ENCODE measurements around the gene BCLAF3.

DNA sequence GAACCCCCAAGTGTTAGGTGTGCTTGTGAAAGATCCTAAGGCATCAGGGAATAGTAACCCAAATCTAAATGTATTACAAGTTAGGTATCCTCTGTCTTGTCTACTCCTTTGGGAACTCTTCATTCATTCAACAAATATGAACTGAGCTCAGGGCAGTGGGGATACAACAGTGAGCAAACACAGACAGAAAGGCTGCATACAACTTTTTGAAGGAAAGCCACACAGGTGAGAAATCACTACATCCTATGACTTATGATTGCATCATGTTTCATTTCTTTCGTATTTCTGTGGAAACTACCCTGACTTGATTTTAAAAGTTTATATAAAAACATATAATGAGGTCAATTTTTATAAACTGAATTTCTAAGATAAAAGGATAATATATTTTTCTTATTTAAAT is 43.2 kb downstream of the BCLAF3 start:
- no peak for TF ChIP-seq ZNF565 (CRISPR knock-in tag; conservative IDR thresholded peaks at IDR 0.05; ENCODE audit: low read depth)
- TF ChIP-seq, protein P1, sequence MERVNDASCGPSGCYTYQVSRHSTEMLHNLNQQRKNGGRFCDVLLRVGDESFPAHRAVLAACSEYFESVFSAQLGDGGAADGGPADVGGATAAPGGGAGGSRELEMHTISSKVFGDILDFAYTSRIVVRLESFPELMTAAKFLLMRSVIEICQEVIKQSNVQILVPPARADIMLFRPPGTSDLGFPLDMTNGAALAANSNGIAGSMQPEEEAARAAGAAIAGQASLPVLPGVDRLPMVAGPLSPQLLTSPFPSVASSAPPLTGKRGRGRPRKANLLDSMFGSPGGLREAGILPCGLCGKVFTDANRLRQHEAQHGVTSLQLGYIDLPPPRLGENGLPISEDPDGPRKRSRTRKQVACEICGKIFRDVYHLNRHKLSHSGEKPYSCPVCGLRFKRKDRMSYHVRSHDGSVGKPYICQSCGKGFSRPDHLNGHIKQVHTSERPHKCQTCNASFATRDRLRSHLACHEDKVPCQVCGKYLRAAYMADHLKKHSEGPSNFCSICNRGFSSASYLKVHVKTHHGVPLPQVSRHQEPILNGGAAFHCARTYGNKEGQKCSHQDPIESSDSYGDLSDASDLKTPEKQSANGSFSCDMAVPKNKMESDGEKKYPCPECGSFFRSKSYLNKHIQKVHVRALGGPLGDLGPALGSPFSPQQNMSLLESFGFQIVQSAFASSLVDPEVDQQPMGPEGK (CRISPR knock-in tag; IDR thresholded peaks at IDR 0.05; ENCODE audit: borderline replicate concordance) = no peak
- no peak for TF ChIP-seq ZNF70 (CRISPR knock-in tag; IDR thresholded peaks at IDR 0.05)
- TF ChIP-seq, protein P2, sequence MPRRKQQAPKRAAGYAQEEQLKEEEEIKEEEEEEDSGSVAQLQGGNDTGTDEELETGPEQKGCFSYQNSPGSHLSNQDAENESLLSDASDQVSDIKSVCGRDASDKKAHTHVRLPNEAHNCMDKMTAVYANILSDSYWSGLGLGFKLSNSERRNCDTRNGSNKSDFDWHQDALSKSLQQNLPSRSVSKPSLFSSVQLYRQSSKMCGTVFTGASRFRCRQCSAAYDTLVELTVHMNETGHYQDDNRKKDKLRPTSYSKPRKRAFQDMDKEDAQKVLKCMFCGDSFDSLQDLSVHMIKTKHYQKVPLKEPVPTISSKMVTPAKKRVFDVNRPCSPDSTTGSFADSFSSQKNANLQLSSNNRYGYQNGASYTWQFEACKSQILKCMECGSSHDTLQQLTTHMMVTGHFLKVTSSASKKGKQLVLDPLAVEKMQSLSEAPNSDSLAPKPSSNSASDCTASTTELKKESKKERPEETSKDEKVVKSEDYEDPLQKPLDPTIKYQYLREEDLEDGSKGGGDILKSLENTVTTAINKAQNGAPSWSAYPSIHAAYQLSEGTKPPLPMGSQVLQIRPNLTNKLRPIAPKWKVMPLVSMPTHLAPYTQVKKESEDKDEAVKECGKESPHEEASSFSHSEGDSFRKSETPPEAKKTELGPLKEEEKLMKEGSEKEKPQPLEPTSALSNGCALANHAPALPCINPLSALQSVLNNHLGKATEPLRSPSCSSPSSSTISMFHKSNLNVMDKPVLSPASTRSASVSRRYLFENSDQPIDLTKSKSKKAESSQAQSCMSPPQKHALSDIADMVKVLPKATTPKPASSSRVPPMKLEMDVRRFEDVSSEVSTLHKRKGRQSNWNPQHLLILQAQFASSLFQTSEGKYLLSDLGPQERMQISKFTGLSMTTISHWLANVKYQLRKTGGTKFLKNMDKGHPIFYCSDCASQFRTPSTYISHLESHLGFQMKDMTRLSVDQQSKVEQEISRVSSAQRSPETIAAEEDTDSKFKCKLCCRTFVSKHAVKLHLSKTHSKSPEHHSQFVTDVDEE (CRISPR knock-in tag; IDR thresholded peaks at IDR 0.05) = no peak
- TF ChIP-seq TCF4 (CRISPR knock-in tag; IDR thresholded peaks at IDR 0.05; ENCODE audit: borderline replicate concordance) = no peak
- no peak for TF ChIP-seq BACH2 (CRISPR knock-in tag; IDR thresholded peaks at IDR 0.05; ENCODE audit: borderline replicate concordance)
- TF ChIP-seq ZC3H10 (CRISPR knock-in tag; IDR thresholded peaks at IDR 0.05) = no peak
- TF ChIP-seq, protein P3, sequence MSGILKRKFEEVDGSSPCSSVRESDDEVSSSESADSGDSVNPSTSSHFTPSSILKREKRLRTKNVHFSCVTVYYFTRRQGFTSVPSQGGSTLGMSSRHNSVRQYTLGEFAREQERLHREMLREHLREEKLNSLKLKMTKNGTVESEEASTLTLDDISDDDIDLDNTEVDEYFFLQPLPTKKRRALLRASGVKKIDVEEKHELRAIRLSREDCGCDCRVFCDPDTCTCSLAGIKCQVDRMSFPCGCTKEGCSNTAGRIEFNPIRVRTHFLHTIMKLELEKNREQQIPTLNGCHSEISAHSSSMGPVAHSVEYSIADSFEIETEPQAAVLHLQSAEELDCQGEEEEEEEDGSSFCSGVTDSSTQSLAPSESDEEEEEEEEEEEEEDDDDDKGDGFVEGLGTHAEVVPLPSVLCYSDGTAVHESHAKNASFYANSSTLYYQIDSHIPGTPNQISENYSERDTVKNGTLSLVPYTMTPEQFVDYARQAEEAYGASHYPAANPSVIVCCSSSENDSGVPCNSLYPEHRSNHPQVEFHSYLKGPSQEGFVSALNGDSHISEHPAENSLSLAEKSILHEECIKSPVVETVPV (CRISPR knock-in tag; IDR thresholded peaks at IDR 0.05) = no peak
